Measurements from ENCODE around the gene CDC25B.

GRCh38 chr20:3755814-3756480 lies 40.2 kb upstream of the CDC25B start:
- TF ChIP-seq CTCF (IDR thresholded peaks at IDR 0.05) (no peak), POLR2A (IDR thresholded peaks at IDR 0.05) (no peak)

Measured in breast epithelium (tissue), 3 donors.